Stimulated activated CD4-positive, alpha-beta T cell treated with anti-CD3 and anti-CD28 coated beads, Interleukin-12 subunit alpha, Interleukin-12 subunit beta, amount 100 ng/mL, for 24 hours (primary cell): ENCODE results near the gene ARID1A.

Experiments used
- DNase-seq, 2 experiments: peaks; one replicate each; pipeline ENCODE4 v3.0.0-alpha.2; 2020; ENCODE audit warnings: low read depth in 2 of 2

ARID1A gene

DNA sequence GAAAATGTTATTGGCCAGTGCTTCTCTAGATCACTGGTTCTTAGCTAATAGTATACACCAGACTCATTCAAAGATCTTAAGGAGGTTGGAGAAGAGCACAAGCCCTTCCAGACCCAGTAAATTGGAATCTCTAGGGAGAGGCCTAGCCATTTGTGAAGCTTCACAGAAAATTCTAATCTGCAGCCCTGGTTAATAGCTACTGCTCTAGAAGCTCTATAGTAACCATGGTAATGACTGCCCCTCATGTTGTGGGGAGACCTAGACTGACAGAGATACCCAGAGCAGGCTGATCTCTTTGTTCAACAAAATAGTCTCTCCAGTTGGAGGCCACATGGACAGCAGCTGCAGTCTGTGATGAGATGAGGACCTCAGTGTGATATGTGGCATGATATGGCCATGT lies 31.7 kb downstream of the ARID1A start:
- DNase-seq: no peak

DNA sequence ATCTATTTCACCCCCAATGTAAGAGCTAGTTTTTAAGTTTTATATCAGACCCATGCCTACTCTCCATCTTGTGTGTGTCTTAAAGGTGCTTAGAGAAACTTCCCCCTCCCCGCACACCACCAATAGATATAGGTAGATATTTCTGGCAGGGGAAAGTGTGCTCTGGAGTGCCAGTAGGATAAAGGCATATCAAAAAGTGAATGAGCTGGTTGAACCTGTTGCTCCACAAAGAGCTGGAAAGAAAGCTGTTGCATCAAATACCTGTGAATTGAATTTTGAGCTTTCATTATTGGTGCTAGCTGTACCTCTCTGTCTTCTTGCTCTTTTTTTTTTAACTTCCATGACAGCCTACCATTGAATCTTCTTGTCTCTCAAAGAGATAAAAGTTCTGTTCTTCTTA lies 32.8 kb downstream of the ARID1A start:
- DNase-seq: no peak

DNA sequence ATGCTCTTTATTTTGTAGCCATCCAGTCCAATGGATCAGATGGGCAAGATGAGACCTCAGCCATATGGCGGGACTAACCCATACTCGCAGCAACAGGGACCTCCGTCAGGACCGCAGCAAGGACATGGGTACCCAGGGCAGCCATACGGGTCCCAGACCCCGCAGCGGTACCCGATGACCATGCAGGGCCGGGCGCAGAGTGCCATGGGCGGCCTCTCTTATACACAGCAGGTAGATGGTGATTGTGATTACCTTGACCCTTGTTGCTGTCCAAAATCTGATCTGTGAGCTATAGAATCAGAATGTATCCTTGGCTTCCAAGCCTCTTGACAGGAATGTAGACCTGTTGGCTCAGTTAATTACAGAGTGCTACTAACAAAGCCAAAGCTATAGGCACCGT lies 33.8 kb downstream of the ARID1A start:
- DNase-seq: no peak

DNA sequence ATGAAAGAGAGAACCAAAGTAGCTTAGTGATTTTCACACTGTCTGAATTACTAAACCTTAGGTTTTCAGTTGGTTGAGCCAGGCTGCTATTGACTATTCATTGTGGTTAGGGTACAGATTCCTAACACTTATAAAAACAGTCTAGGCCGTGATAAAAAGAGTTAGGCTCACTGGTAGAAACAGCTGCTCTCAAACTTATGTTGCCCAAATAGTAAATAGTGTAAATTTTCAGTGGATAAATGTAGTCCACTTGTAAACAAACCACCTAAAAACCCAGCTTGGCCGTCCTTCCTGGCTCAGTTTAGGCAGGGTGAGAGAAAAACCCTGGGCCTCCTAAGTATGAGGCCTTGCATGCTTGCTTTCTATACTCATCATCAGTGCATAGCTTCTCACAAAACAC lies 34.9 kb downstream of the ARID1A start:
- DNase-seq: no peak

DNA sequence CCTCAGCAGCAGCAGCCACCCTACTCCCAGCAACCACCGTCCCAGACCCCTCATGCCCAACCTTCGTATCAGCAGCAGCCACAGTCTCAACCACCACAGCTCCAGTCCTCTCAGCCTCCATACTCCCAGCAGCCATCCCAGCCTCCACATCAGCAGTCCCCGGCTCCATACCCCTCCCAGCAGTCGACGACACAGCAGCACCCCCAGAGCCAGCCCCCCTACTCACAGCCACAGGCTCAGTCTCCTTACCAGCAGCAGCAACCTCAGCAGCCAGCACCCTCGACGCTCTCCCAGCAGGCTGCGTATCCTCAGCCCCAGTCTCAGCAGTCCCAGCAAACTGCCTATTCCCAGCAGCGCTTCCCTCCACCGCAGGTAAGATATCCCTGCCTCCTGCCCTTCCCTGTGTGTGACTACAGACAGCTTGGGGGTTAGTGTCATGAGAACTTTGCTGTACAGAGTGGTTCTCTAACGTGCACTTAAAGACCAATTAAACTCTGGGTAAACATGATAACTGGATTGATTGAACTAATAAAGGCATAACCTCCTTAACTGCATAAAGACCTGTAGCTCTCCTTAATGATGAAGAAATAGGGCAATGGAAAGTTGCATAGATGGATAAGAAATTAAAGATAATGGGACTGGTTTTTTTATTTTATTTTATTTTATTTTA lies 35.6 kb downstream of the ARID1A start:
- no peak for DNase-seq

DNA sequence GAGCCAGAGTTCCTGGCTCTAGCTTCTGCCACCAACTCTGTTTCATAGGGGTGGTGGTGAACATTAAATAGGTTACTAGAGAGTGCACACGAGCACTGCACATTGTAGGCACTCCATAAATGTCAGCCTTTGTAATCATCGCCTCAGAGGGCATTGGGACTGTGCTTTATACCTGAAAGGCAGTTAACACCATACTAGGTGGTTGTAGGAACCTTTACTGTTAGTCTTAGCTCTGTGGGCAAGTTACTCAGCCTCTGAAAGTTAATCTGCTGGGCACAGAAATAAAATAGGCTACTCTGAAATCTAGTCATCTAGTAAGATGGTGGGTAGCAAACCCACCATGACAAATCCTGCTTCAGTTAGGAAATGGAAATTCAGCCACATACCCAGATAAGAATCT lies 37.6 kb downstream of the ARID1A start:
- DNase-seq: no peak

DNA sequence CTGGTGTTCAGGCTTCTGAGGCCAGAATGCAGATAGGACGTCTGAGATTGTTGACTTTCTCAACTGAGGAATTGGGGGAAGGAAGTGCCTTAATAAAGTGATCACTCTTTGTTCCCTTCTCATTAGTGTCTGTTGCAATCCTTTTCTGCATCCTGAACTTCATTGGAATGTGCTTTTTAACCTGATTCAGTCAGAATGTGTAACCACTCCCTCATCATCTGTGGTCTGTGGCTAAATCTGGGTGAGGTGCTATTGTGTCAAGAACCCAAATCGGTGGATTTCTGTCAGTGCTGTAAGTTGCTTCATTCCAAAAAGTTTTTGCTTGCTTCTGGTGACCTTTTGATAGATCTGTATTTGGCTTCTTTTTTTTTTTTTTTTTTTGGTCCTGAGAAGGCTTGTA lies 38.2 kb downstream of the ARID1A start:
- DNase-seq: no peak

DNA sequence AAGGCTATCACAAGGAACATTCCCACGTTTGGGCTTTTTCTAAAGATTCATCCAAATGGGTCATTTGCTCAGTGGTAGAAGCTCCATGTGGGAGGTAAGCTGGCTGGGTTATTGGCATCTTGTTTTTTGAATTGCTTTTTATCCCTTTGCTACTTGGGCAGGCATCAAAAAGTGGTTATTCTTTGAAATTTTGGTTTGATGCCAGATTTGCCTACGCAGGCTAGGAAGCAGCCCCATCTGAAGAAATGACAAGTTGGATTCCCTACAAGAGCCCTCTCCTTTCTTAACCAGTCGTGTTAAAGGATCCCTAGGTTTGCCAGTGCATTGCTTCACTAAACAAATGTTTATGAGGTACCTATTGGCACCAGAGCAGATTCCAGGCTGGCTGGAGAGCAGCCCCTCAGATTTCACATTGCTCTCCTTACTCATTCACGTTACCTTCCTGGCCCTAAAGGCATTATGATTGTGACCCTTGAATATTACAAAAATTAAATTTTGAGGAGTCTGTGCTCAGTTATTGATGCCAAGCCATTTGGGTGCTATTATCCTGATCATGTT lies 38.8 kb downstream of the ARID1A start:
- no peak for DNase-seq

DNA sequence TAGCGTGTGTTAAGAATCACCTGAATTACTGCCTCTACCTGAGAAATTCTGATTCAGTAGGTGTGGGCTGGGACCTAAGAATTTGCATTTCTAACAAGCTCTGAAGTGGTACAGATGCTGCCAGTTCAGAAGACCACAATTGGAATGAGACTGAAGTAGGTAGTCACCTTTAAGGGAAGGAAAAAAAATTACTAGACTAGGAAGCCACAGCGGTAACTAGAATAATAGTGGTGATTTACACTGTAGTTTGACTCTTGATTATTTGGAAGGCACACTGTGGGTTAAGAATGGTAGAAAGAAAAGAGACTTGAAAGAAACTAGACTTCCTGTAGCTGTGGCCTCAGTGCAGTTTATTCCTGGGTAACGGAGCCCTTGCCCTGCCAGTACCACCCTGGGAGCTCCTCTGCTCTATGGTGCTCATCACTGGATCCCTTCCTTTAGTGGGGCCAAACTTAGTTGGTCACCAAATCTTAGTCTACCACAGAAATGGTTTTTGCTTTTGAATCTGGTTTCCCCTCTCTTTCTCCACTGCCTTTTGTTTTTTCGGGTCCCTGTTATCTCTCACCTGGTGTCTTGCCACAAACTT lies 43.6 kb downstream of the ARID1A start:
- DNase-seq: no peak

DNA sequence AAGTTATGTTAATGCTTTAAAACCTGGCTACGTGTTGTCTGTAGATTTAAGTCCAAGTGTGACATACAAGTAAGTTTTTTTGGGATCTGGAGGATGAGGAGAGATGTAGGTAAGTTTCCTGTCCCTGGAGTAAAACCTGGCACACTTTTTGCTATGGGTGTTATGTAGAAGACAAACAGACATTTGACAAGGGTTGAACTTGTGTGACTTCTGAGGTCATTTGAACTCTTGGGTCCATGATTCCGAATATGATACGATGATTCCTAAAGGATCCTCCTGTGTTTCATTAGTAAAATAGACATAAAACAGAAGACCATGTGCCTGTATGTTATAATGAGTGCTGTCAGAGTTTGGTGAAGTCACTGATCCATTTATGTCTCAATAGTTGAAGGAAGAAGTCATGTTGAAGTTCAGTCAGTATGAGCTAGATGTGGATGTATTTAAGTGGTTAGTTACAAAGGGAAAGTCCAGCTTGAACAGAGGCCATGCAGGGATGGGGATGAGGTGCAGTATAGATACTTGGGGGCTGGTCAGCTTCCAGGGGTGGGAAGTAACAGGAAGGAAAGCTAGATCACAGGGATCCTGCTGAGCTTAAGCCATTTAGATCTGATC lies 44.3 kb downstream of the ARID1A start:
- DNase-seq: no peak

DNA sequence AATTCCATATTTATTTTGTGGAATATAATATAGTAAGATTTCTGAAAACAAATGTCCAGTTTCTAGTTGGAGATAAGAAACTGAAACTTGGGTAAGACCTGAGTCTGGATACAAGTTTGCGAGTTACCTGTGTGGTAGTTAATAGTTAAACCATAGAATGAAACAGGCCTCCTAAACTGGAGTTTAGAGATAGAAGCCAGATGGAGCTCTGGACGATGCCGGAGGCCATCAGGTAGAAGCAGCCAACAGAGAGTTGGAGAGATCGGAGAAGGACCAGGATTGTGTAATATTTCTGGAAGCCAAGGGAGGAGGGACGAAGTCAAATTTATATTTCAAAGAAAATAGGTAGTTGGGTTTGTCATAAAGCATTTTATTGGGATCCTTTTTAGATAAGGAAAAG lies 45.1 kb downstream of the ARID1A start:
- no peak for DNase-seq

DNA sequence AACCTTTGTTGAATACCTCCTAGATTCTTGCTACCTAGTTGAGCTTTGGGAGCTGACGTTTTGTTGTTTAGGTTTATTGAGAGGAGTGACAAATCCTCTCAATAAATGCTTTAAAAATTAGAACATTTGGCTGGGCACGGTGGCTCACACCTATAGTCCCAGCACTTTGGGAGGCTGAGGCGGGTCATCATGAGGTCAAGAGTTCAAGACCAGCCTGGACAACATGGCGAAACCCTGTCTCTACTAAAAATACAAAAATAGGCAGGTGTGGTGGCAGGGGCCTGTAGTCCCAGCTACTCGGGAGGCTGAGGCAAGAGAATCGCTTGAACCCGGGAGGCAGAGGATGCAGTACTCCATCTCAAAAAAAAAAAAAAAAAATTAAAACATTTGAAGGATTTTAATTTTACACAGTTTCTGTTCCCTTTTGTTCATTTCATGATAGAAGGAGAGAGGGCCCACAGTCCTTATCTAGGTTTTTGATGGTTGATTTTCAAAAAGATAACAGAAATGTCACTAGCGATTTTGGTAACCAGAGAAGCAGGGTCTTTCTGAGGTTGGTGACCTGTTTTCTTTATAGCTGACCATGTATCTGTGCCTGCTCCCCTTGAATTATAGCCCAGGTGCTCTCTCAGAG lies 47.7 kb downstream of the ARID1A start:
- no peak for DNase-seq

DNA sequence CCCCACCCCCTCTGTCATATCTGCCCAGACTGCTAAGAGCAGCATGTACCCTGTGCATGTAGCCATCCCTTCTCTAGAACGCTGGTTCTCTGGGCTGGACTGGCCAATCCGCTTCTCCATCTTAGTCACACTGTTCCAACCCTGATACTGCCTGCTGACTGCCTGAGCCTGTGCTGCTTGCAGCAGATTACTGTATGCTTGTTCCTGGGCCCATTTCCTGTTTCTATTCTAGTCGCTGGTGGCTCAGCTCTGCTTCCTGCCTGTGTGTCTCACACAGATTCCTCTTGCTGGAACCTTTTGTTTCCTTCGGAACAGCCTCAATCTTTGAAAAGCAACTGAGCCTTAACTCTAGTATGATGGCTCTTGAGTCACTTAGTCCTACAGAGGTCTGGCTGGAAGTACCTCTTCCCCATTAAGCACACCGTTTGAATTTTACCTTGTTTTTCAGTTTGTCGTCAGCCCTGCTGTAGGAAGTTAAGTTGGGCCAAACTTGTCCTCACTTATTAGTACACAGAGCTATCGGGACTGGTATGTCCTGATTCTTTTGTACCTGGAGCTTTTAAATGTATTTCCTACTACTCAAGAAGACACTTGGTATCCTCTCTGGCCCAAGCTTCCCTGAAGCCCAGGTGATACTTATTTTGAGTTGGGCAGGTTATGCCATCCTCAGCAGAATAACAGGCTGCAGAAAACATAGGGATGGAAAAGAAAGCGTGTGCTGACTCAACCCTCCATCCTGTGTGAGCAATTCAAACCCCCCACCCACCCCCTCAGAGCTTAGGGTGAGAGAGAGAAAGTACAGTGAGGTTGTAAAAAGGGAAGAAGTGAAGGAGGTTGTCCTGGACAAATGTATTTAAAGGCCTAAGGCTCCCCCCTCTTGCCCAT lies 48.5 kb downstream of the ARID1A start:
- DNase-seq: peak; percentile 67 to 70

DNA sequence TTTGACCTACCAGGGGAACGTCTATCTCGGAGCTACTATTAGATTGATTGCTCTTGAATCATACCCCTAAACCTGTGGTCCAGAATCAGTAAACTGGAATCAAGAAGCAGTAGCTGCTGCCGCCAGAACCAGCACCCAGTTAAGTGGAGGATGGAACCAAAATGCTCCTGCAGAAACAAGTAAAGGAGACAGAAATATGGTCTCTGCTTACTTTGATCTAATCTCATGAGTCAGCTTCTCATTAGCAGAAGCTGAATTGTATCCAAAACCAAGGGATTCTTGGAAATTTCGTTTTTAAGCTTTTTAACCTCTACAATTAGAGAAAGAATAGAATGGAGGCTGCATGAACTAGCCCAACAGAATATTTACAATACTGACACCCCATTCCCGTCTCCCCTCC lies 49.4 kb downstream of the ARID1A start:
- no peak for DNase-seq

DNA sequence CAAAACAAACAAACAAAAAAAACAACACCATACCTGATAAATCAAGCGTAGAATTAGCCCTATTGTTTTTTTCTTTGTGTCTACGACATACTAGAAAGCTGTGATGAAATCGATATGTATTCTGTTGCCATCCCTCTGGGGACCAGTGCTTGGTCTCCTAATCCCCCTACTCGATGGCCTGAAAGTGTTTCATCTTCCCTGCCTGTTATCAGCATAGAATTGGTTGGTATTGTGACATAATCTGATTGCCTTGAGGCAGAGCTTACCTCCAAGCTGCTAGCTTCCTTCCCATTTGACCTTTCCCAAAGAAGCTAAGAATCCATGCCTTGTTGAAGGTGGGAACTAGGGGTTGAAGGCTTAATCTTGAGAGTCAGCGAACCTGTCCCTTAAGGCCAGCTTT lies 51.2 kb downstream of the ARID1A start:
- DNase-seq: no peak

DNA sequence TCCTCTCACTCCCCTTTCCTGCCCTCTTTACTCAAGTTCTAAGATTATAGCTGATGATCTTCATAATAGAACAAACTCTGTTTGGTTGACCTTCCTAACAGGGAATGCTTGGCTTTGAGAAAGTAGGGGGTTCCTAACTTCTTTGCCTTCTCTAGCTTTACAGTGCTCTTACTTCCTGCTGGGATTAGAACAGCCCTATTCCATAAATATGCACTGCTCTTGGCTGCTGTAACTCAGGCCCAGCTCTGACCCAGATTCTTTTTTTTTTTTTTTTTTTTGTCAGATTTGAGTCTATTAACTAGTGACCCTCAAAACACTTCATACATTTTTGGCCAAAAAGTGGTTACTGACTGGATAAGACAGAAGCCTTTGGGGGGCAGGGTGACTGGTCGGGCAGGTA lies 52.5 kb downstream of the ARID1A start:
- no peak for DNase-seq

DNA sequence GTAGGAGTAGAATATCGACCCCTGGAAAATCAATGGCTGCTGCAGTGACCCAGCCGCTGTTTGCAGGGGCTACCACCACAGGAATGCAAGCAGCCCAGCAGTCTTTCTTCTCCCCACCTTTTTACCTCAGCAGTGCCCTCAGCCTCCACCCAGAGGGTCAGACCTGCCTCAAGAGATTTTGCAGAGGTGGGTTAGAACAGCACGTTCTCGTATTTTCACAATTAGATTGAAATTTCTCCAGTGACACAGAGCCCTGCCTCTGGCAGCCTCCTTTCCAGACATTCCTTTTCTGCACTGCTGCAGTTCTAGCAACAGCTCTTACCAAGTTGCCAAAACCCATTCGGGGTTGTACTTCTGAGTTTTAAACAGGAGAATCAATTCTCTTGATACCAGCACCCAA lies 53.6 kb downstream of the ARID1A start:
- DNase-seq: no peak

DNA sequence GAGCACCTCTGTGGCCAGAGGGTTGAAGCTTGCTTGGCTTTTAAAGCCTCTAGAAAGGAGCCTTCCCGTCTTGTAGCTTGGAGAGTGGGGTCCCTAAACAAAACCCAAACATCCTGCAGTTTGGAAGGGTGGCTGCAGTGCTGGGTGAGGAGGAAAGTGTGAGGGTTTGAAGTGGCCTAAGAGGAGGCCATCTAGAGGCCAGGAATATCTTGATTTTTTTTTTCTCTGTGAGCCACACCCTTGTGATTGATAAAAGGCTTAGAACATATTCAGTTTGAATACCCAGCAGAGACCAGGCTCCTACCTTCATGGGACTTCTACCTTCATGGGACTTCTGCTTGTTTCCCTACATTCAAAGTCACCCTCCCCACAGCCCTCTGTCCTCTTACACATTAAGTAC lies 54.6 kb downstream of the ARID1A start:
- DNase-seq: no peak

DNA sequence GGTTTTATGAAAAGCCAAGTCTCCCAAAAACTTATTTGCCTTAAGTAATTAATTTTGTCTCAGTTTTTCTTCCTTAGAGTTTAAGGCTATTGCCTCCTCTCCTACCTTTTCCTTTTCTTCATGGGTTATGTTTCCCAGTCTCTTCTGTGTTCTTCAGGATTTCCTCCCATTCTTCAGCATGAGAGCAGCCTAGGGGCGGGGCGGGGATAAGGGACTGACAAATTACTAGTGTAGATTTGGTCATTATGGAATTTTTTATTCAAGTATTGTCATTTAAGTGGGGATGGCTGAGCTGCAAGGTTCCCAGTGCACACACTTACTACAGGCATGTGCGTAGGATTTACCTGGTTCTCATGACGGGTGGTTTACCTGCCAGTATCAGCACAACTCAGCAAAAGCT lies 56.7 kb downstream of the ARID1A start:
- no peak for DNase-seq

DNA sequence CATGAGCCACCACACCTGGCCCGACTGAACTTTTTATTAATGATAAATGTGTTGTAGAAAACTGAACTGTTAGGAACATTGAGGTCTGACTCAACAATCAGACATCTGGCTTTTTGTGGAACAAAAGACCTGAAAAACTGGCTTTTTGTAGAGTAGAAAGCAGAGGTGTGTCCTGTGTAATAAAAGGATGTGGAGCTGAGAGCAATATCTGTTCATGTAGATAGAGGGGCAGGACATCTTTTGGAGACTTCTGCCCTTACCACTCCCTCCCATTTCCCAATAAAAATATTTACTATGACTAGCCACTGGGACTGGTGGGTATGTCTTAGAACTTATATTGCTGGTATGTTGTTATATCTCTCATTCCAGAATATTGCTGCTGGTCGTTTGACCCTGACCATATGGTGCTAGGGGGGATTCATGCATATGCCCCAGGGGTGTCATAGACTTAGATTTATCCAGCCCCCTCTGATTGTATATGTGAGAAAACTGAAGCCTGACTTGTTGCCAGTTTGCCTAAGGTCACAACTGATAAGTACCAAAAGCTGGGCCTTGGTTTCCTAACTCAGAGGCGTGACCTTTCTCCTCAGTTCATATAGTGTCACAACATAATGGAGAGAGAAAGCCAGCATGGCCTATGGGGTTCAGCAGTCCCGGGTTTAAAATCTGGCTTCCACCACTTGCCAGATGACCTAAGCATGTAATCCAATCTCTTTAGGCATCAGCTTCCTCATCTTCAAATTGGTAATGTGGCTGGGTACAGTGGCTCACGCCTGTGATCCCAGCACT lies 58.5 kb downstream of the ARID1A start:
- DNase-seq: no peak

DNA sequence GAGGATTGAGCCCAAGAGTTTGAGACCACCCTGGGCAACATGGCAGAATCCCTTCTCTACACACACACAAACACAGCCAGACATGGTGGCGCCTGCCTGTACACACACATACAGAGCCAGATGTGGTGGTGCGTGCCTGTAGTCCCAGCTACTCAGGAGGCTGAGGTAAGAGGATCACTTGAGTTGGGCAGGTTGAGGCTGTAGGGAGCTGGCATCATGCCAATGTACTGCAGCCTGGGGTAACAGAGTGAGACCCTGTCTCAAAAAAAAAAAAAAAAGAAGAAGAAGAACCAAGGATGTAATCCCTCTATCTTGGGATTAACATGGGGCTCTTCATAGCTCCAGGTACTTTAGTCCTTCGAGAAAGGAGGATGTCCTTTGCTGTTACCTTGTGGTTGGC lies 62.5 kb downstream of the ARID1A start:
- DNase-seq: no peak
